Measurements from ENCODE around the gene NDUFA11. TPM values are rescaled to one million over a fixed set of nuclear protein-coding genes. Genes with fewer than 3 reads are reported as not detected.

The NDUFA11 gene
- total and polyA plus RNA-seq, 2 of the 13 experiments (the other 11 are each of a cell fraction or from before 2014, with no cell fraction given): 286 to 378 TPM

- over 99% methylated on average over 14 of the region's 14 CpGs for WGBS (ENCODE audit: low lambda C conversion rate)
- Histone ChIP-seq H3K79me2 (ENCODE audit: insufficient read depth, low read length) (peaks cover 4% of the 10 kb centered on the region), H3K4me2 (ENCODE audit: low read depth, low read length) (no peak overlapping the region), H4K20me1 (ENCODE audit: insufficient read depth, low read length) (peaks cover 7% of the 10 kb centered on the region; the same call in 1 of the 2 replicates), H3K36me3 (replicated peaks in 1 of 2; ENCODE audit: control insufficient read depth in 1 of 2, insufficient read depth in 2 of 2, low read length in 2 of 2) (peaks cover 58 to 93% of the 10 kb centered on the region in 2 experiments), H3K27ac (ENCODE audit: extremely low read length, insufficient read depth, low read length) (no peak overlapping the region), H3K9me3 (ENCODE audit: low read length) (no peaks in the 10 kb centered on the region), H3K4me1 (ENCODE audit: insufficient read depth, low read length) (no peaks in the 10 kb centered on the region), H3K4me3 (replicated peaks in 1 of 3; ENCODE audit: insufficient read depth in 1 of 3, low read depth in 2 of 3, low read length in 3 of 3) (no peak overlapping the region), H2AFZ (ENCODE audit: low read length) (no peak overlapping the region), H3K9ac (ENCODE audit: insufficient read depth, low read depth, low read length) (no peak overlapping the region), H3K27me3 (ENCODE audit: control insufficient read depth in 1 of 2, insufficient read depth in 2 of 2, low read length in 2 of 2) (no peaks in the 10 kb centered on the region; a peak in 1 of 5 replicates)
- DNase-seq (ENCODE audit: low spot score) (no peak), ATAC-seq (no peak), FAIRE-seq (no peak)
- in situ Hi-C loops (cut with HindIII; ENCODE audit: extremely low pct_ligation_motif_present, low pct_unique_long_range_greater_than_20kb): no loop called here
- CTCF ChIA-PET (ENCODE audit: low intra/inter-chr PET ratio, low total read pairs): no interaction called here
- BruUV-seq (replicated peaks): no TSS peak
- POLR2A ChIA-PET: no interaction called here
- intact Hi-C loops (cut with micrococcal nuclease; ENCODE audit: unreplicated experiment): no loop called here
- no peak for TF ChIP-seq TIGD3 (CRISPR knock-in tag; IDR thresholded peaks at IDR 0.05; ENCODE audit: borderline replicate concordance)
- TF ChIP-seq ZNF709 (CRISPR knock-in tag; IDR thresholded peaks at IDR 0.05): no peak
- TF ChIP-seq ZNF564 (CRISPR knock-in tag; IDR thresholded peaks at IDR 0.05): no peak
- no peak for TF ChIP-seq TBP (CRISPR knock-in tag; IDR thresholded peaks at IDR 0.05)
- no peak for TF ChIP-seq ELF4 (CRISPR knock-in tag; IDR thresholded peaks at IDR 0.05; ENCODE audit: borderline replicate concordance)
- no peak for TF ChIP-seq FOXP4 (CRISPR knock-in tag; IDR thresholded peaks at IDR 0.05)
- no peak for TF ChIP-seq ZNF207 (IDR thresholded peaks at IDR 0.05; ENCODE audit: borderline replicate concordance)
- no peak for TF ChIP-seq NR2F1 (CRISPR knock-in tag; IDR thresholded peaks at IDR 0.05)
- TF ChIP-seq KLF15 (CRISPR knock-in tag; IDR thresholded peaks at IDR 0.05; ENCODE audit: borderline replicate concordance): no peak
- no peak for TF ChIP-seq RNF219 (CRISPR knock-in tag; IDR thresholded peaks at IDR 0.05)
- no peak for TF ChIP-seq MLXIP (CRISPR knock-in tag; IDR thresholded peaks at IDR 0.05; ENCODE audit: borderline replicate concordance)
- TF ChIP-seq ZBTB33 (CRISPR knock-in tag; IDR thresholded peaks at IDR 0.05): no peak
- no peak for TF ChIP-seq TBX3 (IDR thresholded peaks at IDR 0.05; ENCODE audit: borderline replicate concordance)
- no peak for TF ChIP-seq KAT7 (CRISPR knock-in tag; IDR thresholded peaks at IDR 0.05; ENCODE audit: borderline replicate concordance)
Observed at GRCh38 chr19:5929625-5930024, 26.0 kb upstream of the NDUFA11 start.
